HEK293T (cell line): ENCODE measurements around the gene SLC6A5.

ENCODE experiments used
- ARNT ChIP-seq: fragments of 450-650 bp; IDR thresholded peaks from 2 replicates; pipeline ENCODE4 v1.6.1; 2017; ENCODE audit warnings: mild to moderate bottlenecking
- BHLHE40 ChIP-seq: fragments of 450-650 bp; IDR thresholded peaks from 2 replicates; pipeline ENCODE4 v1.6.1; 2016; ENCODE audit warnings: mild to moderate bottlenecking, moderate library complexity, borderline replicate concordance
- CTBP1 ChIP-seq: fragments of 450-650 bp; IDR thresholded peaks from 2 replicates; pipeline ENCODE4 v1.6.1; 2016; ENCODE audit warnings: borderline replicate concordance
- ELF4 ChIP-seq: fragments of 450-650 bp; IDR thresholded peaks from 2 replicates; pipeline ENCODE4 v1.6.1; 2017; ENCODE audit warnings: antibody characterized with exemption
- FOXM1 ChIP-seq: fragments of 450-650 bp; IDR thresholded peaks from 2 replicates; pipeline ENCODE4 v1.6.1; 2017; ENCODE audit warnings: mild to moderate bottlenecking, borderline replicate concordance
- L3MBTL2 ChIP-seq: fragments of 450-650 bp; conservative IDR thresholded peaks from 2 replicates; pipeline ENCODE4 v1.6.1; 2016; ENCODE audit warnings: mild to moderate bottlenecking
- LEF1 ChIP-seq: fragments of 450-650 bp; IDR thresholded peaks from 2 replicates; pipeline ENCODE4 v1.6.1; 2017; ENCODE audit warnings: mild to moderate bottlenecking, borderline replicate concordance
- NFRKB ChIP-seq: fragments of 450-650 bp; IDR thresholded peaks from 2 replicates; pipeline ENCODE4 v1.6.1; 2016; ENCODE audit warnings: mild to moderate bottlenecking, moderate library complexity
- SP1 ChIP-seq: fragments of 450-650 bp; IDR thresholded peaks from 2 replicates; pipeline ENCODE4 v1.6.1; 2017
- TARDBP ChIP-seq: fragments of 450-650 bp; IDR thresholded peaks from 2 replicates; pipeline ENCODE4 v1.6.1; 2016

DNA sequence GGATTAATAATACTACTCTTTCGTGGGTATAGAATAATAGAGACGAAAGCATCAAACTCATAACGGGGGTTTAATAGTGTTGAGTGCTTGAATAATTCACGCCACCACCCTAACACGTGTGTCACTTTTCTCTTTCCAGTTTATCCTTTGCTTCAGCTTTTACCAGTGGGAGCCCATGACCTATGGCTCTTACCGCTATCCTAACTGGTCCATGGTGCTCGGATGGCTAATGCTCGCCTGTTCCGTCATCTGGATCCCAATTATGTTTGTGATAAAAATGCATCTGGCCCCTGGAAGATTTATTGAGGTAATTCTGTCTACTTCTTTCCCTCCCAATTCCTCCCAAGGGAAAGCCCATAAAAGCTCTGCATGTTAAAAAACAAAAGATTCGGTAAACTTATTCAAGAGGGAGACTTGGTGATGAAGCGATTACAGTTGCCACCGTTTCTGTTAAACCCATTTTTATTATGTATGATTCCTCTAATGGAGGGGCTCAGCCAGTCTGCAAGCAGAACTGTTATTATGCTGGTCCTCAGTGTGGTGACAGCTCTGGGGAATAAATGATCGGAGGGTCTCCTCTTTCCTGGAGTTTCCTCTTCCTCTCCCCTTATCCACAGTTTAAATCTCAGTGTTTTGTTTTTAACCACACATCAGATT is 52.9 kb downstream of the SLC6A5 start:
- TF ChIP-seq TARDBP (no peak), FOXM1 (no peak), L3MBTL2 (no peak), CTBP1 (no peak), SP1 (no peak), NFRKB (no peak), ELF4 (no peak), LEF1 (no peak), ARNT (no peak), BHLHE40 (no peak)
